GM12891 (cell line): Measurements from ENCODE around the gene MXD3.

Experiments
- DNase-seq: peaks from one replicate; pipeline ENCODE4 v3.0.0; 2011; ENCODE audit warnings: low spot score; ENCODE audit not compliant: insufficient read length
- FAIRE-seq: peaks from 2 replicates; lab custom pipeline; 2011; peaks lifted over from hg19 to GRCh38; lab: Jason Lieb, UNC
- PAX5 ChIP-seq: IDR thresholded peaks from 2 replicates; pipeline ENCODE4 v1.6.1; 2011; ENCODE audit warnings: low read length, moderate library complexity, mild to moderate bottlenecking; ENCODE audit not compliant: insufficient read depth, severe bottlenecking
- POLR2A ChIP-seq: IDR thresholded peaks from 2 replicates; pipeline ENCODE4 v1.6.1; 2011; ENCODE audit warnings: low read depth, low read length, control low read depth
- POLR2AphosphoS5 ChIP-seq: IDR thresholded peaks from 2 replicates; pipeline ENCODE4 v1.6.1; 2011; ENCODE audit warnings: low read depth, low read length, control low read depth
- POU2F2 ChIP-seq: IDR thresholded peaks from 2 replicates; pipeline ENCODE4 v1.6.1; 2011; ENCODE audit warnings: low read depth, mild to moderate bottlenecking, control low read depth, low read length, moderate library complexity
- SPI1 ChIP-seq: IDR thresholded peaks from 2 replicates; pipeline ENCODE4 v1.6.1; 2011; ENCODE audit warnings: low read depth, low read length, control low read depth
- TAF1 ChIP-seq: IDR thresholded peaks from 2 replicates; pipeline ENCODE4 v1.6.1; 2011; ENCODE audit warnings: low read depth, low read length, control low read depth

The MXD3 gene

GRCh38 chr5:177354711-177355110, 43.0 kb upstream of the MXD3 start:
- DNase-seq (no peak), FAIRE-seq (no peak)
- TF ChIP-seq TAF1 (no peak), POLR2A (no peak), POLR2AphosphoS5 (no peak), PAX5 (no peak), POU2F2 (no peak), SPI1 (no peak)

DNA sequence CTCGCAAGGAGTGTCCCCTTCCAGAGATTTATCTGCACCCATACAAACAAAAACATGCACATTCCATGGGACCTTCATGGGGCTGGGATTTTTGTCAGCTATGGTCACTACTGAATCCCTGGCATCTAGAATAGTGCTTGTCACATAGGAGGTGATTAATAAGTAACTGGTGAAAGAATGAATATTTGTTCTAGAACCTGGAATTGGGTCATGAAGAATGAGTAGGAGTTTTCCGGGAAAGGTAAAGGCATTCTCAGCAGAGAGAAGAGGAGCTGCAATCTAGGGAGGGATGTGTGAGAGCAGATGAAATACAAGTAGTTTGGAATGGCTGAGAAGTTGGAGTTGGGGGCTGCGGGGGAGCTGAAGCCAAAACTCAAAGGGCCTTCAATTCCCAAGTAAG, 42.6 kb upstream of the MXD3 start:
- no peak for DNase-seq
- FAIRE-seq: no peak
- no peak for TF ChIP-seq POU2F2
- TF ChIP-seq POLR2A: no peak
- TF ChIP-seq PAX5: no peak
- no peak for TF ChIP-seq POLR2AphosphoS5
- no peak for TF ChIP-seq TAF1
- TF ChIP-seq SPI1: no peak

- no peak for FAIRE-seq
- DNase-seq: no peak
- no peak for TF ChIP-seq POLR2A
- no peak for TF ChIP-seq POU2F2
- no peak for TF ChIP-seq PAX5
- TF ChIP-seq POLR2AphosphoS5: no peak
- no peak for TF ChIP-seq SPI1
- TF ChIP-seq TAF1: no peak
Observed at GRCh38 chr5:177353093-177353492, 41.4 kb upstream of the MXD3 start.

DNA sequence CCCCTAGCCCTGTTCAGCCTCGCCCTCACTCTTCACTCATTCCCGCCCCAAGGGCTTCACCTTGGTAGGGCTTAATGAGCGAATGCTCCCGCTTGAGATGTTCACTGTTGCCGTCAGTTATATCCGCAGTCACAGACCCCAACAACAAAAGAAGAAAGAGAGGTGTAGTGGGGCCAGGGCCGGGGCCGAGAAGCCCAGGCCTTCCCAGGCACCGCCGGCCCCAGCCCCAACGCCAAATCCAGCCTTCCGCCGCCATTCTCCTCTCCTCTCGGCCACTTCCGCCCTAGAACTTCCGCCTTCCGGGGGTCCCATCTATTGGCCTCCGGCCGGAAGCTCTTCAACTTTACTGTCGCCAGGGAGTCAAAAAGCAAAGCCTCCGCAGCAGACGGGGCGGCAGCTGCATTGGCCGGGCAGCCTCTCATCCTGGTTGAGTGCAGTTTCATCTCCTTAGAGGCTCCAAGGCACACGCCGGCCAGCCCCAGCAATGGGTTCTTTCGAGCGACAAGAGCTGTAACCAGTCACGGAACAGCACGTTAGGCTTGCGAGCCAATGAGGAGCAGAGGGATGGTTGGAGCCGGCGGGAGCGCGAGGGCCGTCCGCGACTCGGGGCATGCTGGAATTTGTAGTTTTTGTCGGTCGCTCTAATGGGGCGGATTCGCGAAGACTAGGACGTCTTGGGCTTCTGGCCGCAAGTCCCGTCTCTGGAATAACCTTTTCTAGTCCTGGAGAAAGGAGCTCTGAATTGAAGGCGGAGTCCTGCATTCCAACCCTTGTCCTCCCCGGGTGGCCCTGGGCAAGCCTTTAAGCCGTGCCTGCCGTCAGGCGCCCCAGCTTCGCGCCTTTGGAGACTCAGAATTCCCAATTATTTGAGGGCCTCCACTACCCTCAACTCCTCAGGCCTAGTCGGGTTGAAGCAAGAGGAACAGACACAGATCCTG, 40.0 kb upstream of the MXD3 start, which contains the start of gene LMAN2:
TSS of gene LMAN2 (minus strand) at position 277 of the 938 bp plus-strand sequence. CDS start at position 256, 21 bp downstream.
- FAIRE-seq: peak; percentile 93
- DNase-seq: peak; percentile 90
- TF ChIP-seq POLR2A (peak; percentile 89), POU2F2 (peak; percentile 83; the same call in 1 of the 2 replicates), PAX5 (no peak), SPI1 (peak; percentile 54), TAF1 (peak; percentile 97), POLR2AphosphoS5 (peak; percentile 93)

GRCh38 chr5:177350776-177351391, 39.2 kb upstream of the MXD3 start:
- DNase-seq (no peak), FAIRE-seq (no peak)
- TF ChIP-seq POLR2AphosphoS5: no peak
- TF ChIP-seq PAX5: no peak
- no peak for TF ChIP-seq SPI1
- TF ChIP-seq POU2F2: no peak
- TF ChIP-seq POLR2A: no peak
- TF ChIP-seq TAF1: no peak

- no peak for FAIRE-seq
- no peak for DNase-seq
- no peak for TF ChIP-seq PAX5
- no peak for TF ChIP-seq POLR2A
- no peak for TF ChIP-seq TAF1
- no peak for TF ChIP-seq SPI1
Observed at GRCh38 chr5:177349762-177350161, 38.1 kb upstream of the MXD3 start.

DNA sequence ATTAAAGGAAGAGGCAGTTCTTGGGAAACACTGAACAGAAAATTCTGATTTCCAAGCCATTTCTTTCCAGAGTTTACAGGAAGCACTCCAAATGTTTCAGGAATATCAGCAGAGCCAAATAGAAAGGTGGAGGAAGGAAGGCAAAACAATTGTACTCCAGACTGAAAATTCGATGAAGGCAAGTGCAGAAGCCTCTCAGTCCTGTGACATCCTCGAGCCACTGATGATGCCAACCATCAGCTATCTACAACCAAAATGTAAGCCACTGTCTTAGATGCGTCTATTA, 37.6 kb upstream of the MXD3 start:
- no peak for FAIRE-seq
- no peak for DNase-seq
- TF ChIP-seq POLR2A (no peak), PAX5 (no peak), TAF1 (no peak), SPI1 (no peak), POU2F2 (no peak), POLR2AphosphoS5 (no peak)

GRCh38 chr5:177347699-177348098, 36.0 kb upstream of the MXD3 start:
- FAIRE-seq (no peak), DNase-seq (no peak)
- TF ChIP-seq POLR2AphosphoS5: no peak
- no peak for TF ChIP-seq POLR2A
- TF ChIP-seq SPI1: no peak
- no peak for TF ChIP-seq TAF1
- TF ChIP-seq PAX5: no peak
- TF ChIP-seq POU2F2: no peak

DNA sequence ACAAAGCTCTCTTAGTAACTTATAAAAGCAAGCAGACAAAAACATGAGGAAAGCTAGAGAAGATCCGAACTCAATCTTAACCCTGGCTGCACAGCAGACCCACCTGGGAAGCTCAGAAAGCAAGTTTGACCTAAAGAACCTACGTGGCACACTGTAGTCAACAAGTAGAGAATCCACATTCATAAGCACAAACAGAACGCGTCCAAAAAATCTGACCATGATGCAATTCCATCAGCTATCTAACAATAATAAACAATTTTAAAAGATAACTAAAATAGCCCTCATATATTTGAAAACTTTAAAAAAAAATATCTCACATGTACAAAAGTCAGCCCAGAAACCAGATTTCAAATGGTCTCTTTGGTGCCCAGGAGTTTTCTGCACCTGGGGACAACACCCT, 35.1 kb upstream of the MXD3 start:
- DNase-seq (no peak), FAIRE-seq (no peak)
- TF ChIP-seq POLR2AphosphoS5 (no peak), PAX5 (no peak), POU2F2 (no peak), TAF1 (no peak), SPI1 (no peak), POLR2A (no peak)

DNA sequence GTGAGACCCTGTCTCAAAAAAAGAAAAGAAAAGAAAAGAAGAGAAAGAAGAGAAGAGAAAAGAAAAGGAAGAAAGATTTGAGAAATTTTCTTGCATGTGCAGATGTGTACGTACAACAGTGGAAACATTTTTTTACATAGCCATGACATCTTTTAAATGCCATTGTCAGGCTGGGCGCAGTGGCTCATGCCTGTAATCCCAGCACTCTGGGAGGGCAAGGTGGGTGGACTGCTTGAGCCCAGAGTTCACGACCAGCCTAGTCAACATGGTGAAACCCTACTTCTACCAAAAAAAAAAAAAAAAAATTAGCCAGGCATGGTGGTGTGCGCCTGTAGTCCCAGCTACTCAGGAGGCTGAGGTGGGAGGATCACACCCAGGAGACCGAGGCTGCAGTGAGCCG, 33.2 kb upstream of the MXD3 start:
- no peak for TF ChIP-seq SPI1
- TF ChIP-seq POU2F2: no peak
- TF ChIP-seq POLR2A: no peak
- TF ChIP-seq POLR2AphosphoS5: no peak
- TF ChIP-seq TAF1: no peak
- TF ChIP-seq PAX5: no peak
- FAIRE-seq (no peak), DNase-seq (no peak)
